Esophagus squamous epithelium (tissue), 4 donors: ENCODE measurements around the gene TIMM9.

Experiments used
- POLR2A ChIP-seq, 4 donors: fragments of 450-650 bp; IDR thresholded peaks; one replicate each; pipeline ENCODE4 v1.6.1; 2017; ENCODE audit warnings: antibody characterized with exemption in 4 of 4, mild to moderate bottlenecking in 4 of 4, moderate library complexity in 3 of 4
- TF ChIP-seq, protein P1 (sequence below), 6 experiments: fragments of 450-650 bp in 4 of 6; fragments of 200-600 bp in 2 of 6; sonication (generic) in 2 of 6; IDR thresholded peaks; one replicate each; pipeline ENCODE4 v1.5.1; 2016 to 2019; ENCODE audit warnings: antibody characterized with exemption in 6 of 6, mild to moderate bottlenecking in 4 of 6, moderate library complexity in 4 of 6

GRCh38 chr14:58397156-58397555, 30.2 kb downstream of the TIMM9 start:
- TF ChIP-seq POLR2A (IDR thresholded peaks at IDR 0.05): no peak
- TF ChIP-seq, protein P1, sequence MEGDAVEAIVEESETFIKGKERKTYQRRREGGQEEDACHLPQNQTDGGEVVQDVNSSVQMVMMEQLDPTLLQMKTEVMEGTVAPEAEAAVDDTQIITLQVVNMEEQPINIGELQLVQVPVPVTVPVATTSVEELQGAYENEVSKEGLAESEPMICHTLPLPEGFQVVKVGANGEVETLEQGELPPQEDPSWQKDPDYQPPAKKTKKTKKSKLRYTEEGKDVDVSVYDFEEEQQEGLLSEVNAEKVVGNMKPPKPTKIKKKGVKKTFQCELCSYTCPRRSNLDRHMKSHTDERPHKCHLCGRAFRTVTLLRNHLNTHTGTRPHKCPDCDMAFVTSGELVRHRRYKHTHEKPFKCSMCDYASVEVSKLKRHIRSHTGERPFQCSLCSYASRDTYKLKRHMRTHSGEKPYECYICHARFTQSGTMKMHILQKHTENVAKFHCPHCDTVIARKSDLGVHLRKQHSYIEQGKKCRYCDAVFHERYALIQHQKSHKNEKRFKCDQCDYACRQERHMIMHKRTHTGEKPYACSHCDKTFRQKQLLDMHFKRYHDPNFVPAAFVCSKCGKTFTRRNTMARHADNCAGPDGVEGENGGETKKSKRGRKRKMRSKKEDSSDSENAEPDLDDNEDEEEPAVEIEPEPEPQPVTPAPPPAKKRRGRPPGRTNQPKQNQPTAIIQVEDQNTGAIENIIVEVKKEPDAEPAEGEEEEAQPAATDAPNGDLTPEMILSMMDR (IDR thresholded peaks at IDR 0.05): no peak
